RWPE1 (cell line): ENCODE results near the gene RARB.

Experiments
- CTCF ChIA-PET: fragments of 350-600 bp; sonication (Branson Sonifier 250); formaldehyde crosslinking; extraction: SDS; loops from one replicate; lab custom pipeline; 2021; lab: Yijun Ruan, JAX
- POLR2A ChIA-PET: fragments of 400-600 bp; formaldehyde crosslinking; extraction: SDS; loops from one replicate; lab custom pipeline; 2020; ENCODE audit warnings: antibody characterized with exemption; ENCODE audit not compliant: low non-redundant PET; lab: Yijun Ruan, JAX
- DNase-seq: peaks from one replicate; pipeline ENCODE4 v3.0.0; 2012; ENCODE audit warnings: low spot score
- H3K27ac ChIP-seq: fragments of 450-650 bp; 2 replicates; pipeline ENCODE4 v1.5.1; 2017
- CTCF ChIP-seq: fragments of 450-650 bp; conservative IDR thresholded peaks from 2 replicates; pipeline ENCODE4 v1.5.1; 2017; ENCODE audit warnings: low read depth, mild to moderate bottlenecking

RARB gene

GRCh38 chr3:25594007-25594502, 166.0 kb downstream of the RARB start:
- peak; percentile 74 for TF ChIP-seq CTCF
- POLR2A ChIA-PET = no interaction called here
- peak; percentile 5 for DNase-seq
- no peak overlapping the region for H3K27ac ChIP-seq
- CTCF ChIA-PET = interaction anchor here (0.6 to 0.7 kb wide), 2 partner anchors 255 to 726 kb away, joined by 3 read pairs; no protein-coding TSS in a partner anchor

- H3K27ac ChIP-seq = no peak overlapping the region
- no peak for DNase-seq
- no peak for TF ChIP-seq CTCF
- POLR2A ChIA-PET = no interaction called here
- CTCF ChIA-PET = no interaction called here
These were observed 169.6 kb downstream of the RARB start for GRCh38 chr3:25597535-25598101.

GRCh38 chr3:25603703-25604102, 175.6 kb downstream of the RARB start:
- no peak for TF ChIP-seq CTCF
- no peak for DNase-seq
- ChIA-PET CTCF (no interaction called here), POLR2A (no interaction called here)
- no peak overlapping the region for H3K27ac ChIP-seq

- POLR2A ChIA-PET = no interaction called here
- CTCF ChIA-PET = no interaction called here
- no peak overlapping the region for H3K27ac ChIP-seq
These were observed 176.2 kb downstream of the RARB start for GRCh38 chr3:25604107-25604805.

GRCh38 chr3:25610167-25610566, 182.1 kb downstream of the RARB start:
- TF ChIP-seq CTCF = no peak
- ChIA-PET CTCF (no interaction called here), POLR2A (no interaction called here)
- H3K27ac ChIP-seq = no peak overlapping the region
- DNase-seq = no peak

More at GRCh38 chr3:25604107-25604805, 176.2 kb downstream of the RARB start:
- DNase-seq = peak; percentile 7
- TF ChIP-seq CTCF = no peak

GRCh38 chr3:25610779-25611178, 182.7 kb downstream of the RARB start:
- ChIA-PET CTCF (interaction anchor here (0.6 to 0.7 kb wide), 2 partner anchors 10 to 15 kb away, joined by 3 read pairs; no protein-coding TSS in a partner anchor), POLR2A (no interaction called here)
- H3K27ac ChIP-seq = no peak overlapping the region
- DNase-seq = no peak
- TF ChIP-seq CTCF = no peak
